Mucosa of rectum (tissue), 2 donors: ENCODE data around the gene CCND2.

Experiments used
- H3K27ac ChIP-seq, 2 donors: one replicate each; pipeline ENCODE4 v1.7.0; 2013; ENCODE audit warnings: inconsistent platforms in 2 of 2, low read depth in 2 of 2, low read length in 2 of 2
- H3K27me3 ChIP-seq, 2 donors: one replicate each; pipeline ENCODE4 v1.7.0; 2013; ENCODE audit warnings: low read length in 2 of 2; ENCODE audit not compliant: control insufficient read depth in 2 of 2, insufficient read depth in 2 of 2
- H3K36me3 ChIP-seq, 2 donors: one replicate each; pipeline ENCODE4 v1.7.0; 2013; ENCODE audit warnings: low read length in 2 of 2; ENCODE audit not compliant: control insufficient read depth in 2 of 2, insufficient read depth in 2 of 2
- H3K4me1 ChIP-seq, 2 donors: one replicate each; pipeline ENCODE4 v1.7.0; 2013; ENCODE audit warnings: low read length in 2 of 2, mild to moderate bottlenecking in 1 of 2; ENCODE audit not compliant: control insufficient read depth in 2 of 2, insufficient read depth in 2 of 2
- H3K4me3 ChIP-seq, 2 donors: one replicate each; pipeline ENCODE4 v1.7.0; 2013; ENCODE audit warnings: low read length in 2 of 2
- H3K9ac ChIP-seq, 2 donors: one replicate each; pipeline ENCODE4 v1.7.0; 2013; ENCODE audit warnings: low read length in 2 of 2, low read depth in 1 of 2, mild to moderate bottlenecking in 1 of 2
- H3K9me3 ChIP-seq, 2 donors: one replicate each; pipeline ENCODE4 v1.7.0; 2013; ENCODE audit warnings: low read length in 2 of 2; ENCODE audit not compliant: control insufficient read depth in 2 of 2
- donor health status: healthy.
- donor health status: Normal muscosa, but diverticular disease.

The CCND2 gene

GRCh38 chr12:4303750-4304149, 30.2 kb downstream of the CCND2 start:
- peaks cover 26 to 29% of the 10 kb centered on the region in 2 donors for H3K4me1 ChIP-seq
- H3K36me3 ChIP-seq, result peaks cover 26 to 57% of the 10 kb centered on the region in 2 donors
- H3K9ac ChIP-seq, result no peak overlapping the region
- H3K9me3 ChIP-seq, result no peaks in the 10 kb centered on the region
- H3K27ac ChIP-seq, result peak overlapping the region in 1 of 2 donors; percentile 39
- no peaks in the 10 kb centered on the region for H3K27me3 ChIP-seq
- no peak overlapping the region for H3K4me3 ChIP-seq

GRCh38 chr12:4307593-4308333, 34.2 kb downstream of the CCND2 start:
- H3K36me3 ChIP-seq, result peaks cover 6 to 30% of the 10 kb centered on the region in 2 donors

GRCh38 chr12:4308334-4308950, 34.9 kb downstream of the CCND2 start:
- Histone ChIP-seq H3K4me1 (peaks cover 9 to 11% of the 10 kb centered on the region in 2 donors), H3K27me3 (no peaks in the 10 kb centered on the region), H3K9me3 (no peaks in the 10 kb centered on the region), H3K4me3 (peak overlapping the region in 1 of 2 donors; percentile 46), H3K9ac (no peak overlapping the region), H3K36me3 (peaks cover 6 to 29% of the 10 kb centered on the region in 2 donors), H3K27ac (peak overlapping the region in 1 of 2 donors; percentile 35)

More at GRCh38 chr12:4307593-4308333, 34.2 kb downstream of the CCND2 start:
- Histone ChIP-seq H3K9ac (peak overlapping the region; percentile 14 to 26), H3K27me3 (no peaks in the 10 kb centered on the region), H3K9me3 (no peaks in the 10 kb centered on the region), H3K27ac (peak overlapping the region in 1 of 2 donors; percentile 35), H3K4me3 (peak overlapping the region; percentile 37 to 46), H3K4me1 (peaks cover 16% of the 10 kb centered on the region in 2 donors)

- no peaks in the 10 kb centered on the region for H3K9me3 ChIP-seq
- H3K4me3 ChIP-seq, result no peak overlapping the region
- H3K4me1 ChIP-seq, result peaks cover 4 to 11% of the 10 kb centered on the region in 2 donors
- H3K36me3 ChIP-seq, result peaks cover 0 to 3% of the 10 kb centered on the region in 2 donors
- no peak overlapping the region for H3K27ac ChIP-seq
- no peak overlapping the region for H3K9ac ChIP-seq
- H3K27me3 ChIP-seq, result no peaks in the 10 kb centered on the region
Observed at GRCh38 chr12:4311776-4312175, 38.2 kb downstream of the CCND2 start.

GRCh38 chr12:4312251-4312650, 38.7 kb downstream of the CCND2 start:
- Histone ChIP-seq H3K4me1 (peaks cover 4 to 11% of the 10 kb centered on the region in 2 donors), H3K4me3 (no peak overlapping the region), H3K36me3 (peaks cover 0 to 3% of the 10 kb centered on the region in 2 donors), H3K9ac (no peak overlapping the region), H3K27ac (no peak overlapping the region), H3K9me3 (no peaks in the 10 kb centered on the region), H3K27me3 (no peaks in the 10 kb centered on the region)

- H3K9me3 ChIP-seq, result no peaks in the 10 kb centered on the region
- no peaks in the 10 kb centered on the region for H3K36me3 ChIP-seq
- H3K9ac ChIP-seq, result peak overlapping the region; percentile 79 to 81
- peak overlapping the region; percentile 86 to 95 for H3K4me3 ChIP-seq
- H3K4me1 ChIP-seq, result peaks cover 6 to 10% of the 10 kb centered on the region in 2 donors
- H3K27me3 ChIP-seq, result no peaks in the 10 kb centered on the region
- peak overlapping the region; percentile 78 to 91 for H3K27ac ChIP-seq
Observed at GRCh38 chr12:4320497-4320852, 46.9 kb downstream of the CCND2 start.

- H3K4me3 ChIP-seq, result peak within 1 kb of the TSS; percentile 86 to 97
- H3K4me1 ChIP-seq, result peaks cover 6 to 10% of the 10 kb centered on the region in 2 donors
- no peaks in the 10 kb centered on the region for H3K27me3 ChIP-seq
- H3K9ac ChIP-seq, result peak within 1 kb of the TSS; percentile 81 to 88
- no peaks in the 10 kb centered on the region for H3K36me3 ChIP-seq
- peak within 1 kb of the TSS; percentile 78 to 91 for H3K27ac ChIP-seq
- H3K9me3 ChIP-seq, result no peaks in the 10 kb centered on the region
Observed at GRCh38 chr12:4320853-4321701, 47.5 kb downstream of the CCND2 start, which contains the start of gene TIGAR. Gene TIGAR (plus strand): TSS chr12:4321213. CDS start chr12:4321272, 59 bp downstream.

GRCh38 chr12:4322726-4323125, 49.2 kb downstream of the CCND2 start:
- no peak overlapping the region for H3K4me3 ChIP-seq
- H3K36me3 ChIP-seq, result no peaks in the 10 kb centered on the region
- no peak overlapping the region for H3K27ac ChIP-seq
- no peaks in the 10 kb centered on the region for H3K27me3 ChIP-seq
- H3K9ac ChIP-seq, result peak overlapping the region in 1 of 2 donors; percentile 26
- no peaks in the 10 kb centered on the region for H3K9me3 ChIP-seq
- H3K4me1 ChIP-seq, result peaks cover 6 to 10% of the 10 kb centered on the region in 2 donors
